ENCODE measurements around the gene ASB8.
A peak's percentile ranks its signal among the peaks of the same experiment; 100 is the strongest.

The ASB8 gene

DNA sequence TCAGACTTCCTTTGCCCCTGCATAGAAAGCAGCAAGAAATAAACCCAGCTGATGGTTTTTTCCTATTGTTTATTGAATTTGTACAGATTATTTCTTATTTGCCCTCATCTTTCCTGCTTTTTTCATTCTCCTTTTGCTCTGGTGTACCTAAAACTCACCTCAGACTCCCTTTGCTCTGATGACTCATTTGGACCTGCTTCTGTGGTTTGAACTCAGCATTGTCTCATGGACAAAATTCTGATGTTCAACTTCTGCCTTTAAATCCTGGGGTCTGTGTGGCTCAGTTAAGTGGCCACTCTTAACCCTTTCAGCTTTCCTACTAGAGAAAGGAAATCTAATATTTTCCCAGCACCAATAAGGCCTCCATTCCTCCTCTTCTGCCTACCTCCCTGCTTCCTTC, 47.9 kb downstream of the ASB8 start:
- H3K4me2 ChIP-seq (ENCODE audit: low read depth, low read length, poor library complexity, severe bottlenecking), result no peak overlapping the region
- peaks cover 12% of the 10 kb centered on the region; the same call in 1 of the 2 replicates for H3F3A ChIP-seq (ENCODE audit: insufficient read depth)
- TF ChIP-seq, protein P1, sequence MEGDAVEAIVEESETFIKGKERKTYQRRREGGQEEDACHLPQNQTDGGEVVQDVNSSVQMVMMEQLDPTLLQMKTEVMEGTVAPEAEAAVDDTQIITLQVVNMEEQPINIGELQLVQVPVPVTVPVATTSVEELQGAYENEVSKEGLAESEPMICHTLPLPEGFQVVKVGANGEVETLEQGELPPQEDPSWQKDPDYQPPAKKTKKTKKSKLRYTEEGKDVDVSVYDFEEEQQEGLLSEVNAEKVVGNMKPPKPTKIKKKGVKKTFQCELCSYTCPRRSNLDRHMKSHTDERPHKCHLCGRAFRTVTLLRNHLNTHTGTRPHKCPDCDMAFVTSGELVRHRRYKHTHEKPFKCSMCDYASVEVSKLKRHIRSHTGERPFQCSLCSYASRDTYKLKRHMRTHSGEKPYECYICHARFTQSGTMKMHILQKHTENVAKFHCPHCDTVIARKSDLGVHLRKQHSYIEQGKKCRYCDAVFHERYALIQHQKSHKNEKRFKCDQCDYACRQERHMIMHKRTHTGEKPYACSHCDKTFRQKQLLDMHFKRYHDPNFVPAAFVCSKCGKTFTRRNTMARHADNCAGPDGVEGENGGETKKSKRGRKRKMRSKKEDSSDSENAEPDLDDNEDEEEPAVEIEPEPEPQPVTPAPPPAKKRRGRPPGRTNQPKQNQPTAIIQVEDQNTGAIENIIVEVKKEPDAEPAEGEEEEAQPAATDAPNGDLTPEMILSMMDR (IDR thresholded peaks at IDR 0.05; ENCODE audit: insufficient read depth, low read length, poor library complexity, severe bottlenecking), result no peak
- no peak for TF ChIP-seq EZH2phosphoT487 (conservative IDR thresholded peaks at IDR 0.05; ENCODE audit: low read length)
- no peaks in the 10 kb centered on the region for H3K9me2 ChIP-seq (replicated peaks; ENCODE audit: insufficient read depth, low read length)
- H4K20me1 ChIP-seq (ENCODE audit: low read depth, low read length), result no peaks in the 10 kb centered on the region
- H3K79me2 ChIP-seq (ENCODE audit: insufficient read depth, low read length), result peaks cover 13% of the 10 kb centered on the region
- no peak overlapping the region for H3K27ac ChIP-seq (ENCODE audit: low read depth, low read length)
- H3K36me3 ChIP-seq (ENCODE audit: low read length), result no peaks in the 10 kb centered on the region
- H3K9me3 ChIP-seq (ENCODE audit: insufficient read depth, low read length), result no peaks in the 10 kb centered on the region
- no peak overlapping the region for H3K9ac ChIP-seq (ENCODE audit: low read length)
- H3K4me3 ChIP-seq (ENCODE audit: insufficient read depth, low read length, poor library complexity, severe bottlenecking), result no peak overlapping the region
- H2AFZ ChIP-seq (ENCODE audit: low read depth, low read length, severe bottlenecking), result no peak overlapping the region
- no peaks in the 10 kb centered on the region for H3K27me3 ChIP-seq (ENCODE audit: low read length)

GRCh38 chr12:48106681-48107613, 50.4 kb downstream of the ASB8 start:
- Histone ChIP-seq H3K36me3 (ENCODE audit: low read length) (no peaks in the 10 kb centered on the region), H3F3A (ENCODE audit: insufficient read depth) (peaks cover 12% of the 10 kb centered on the region; the same call in 1 of the 2 replicates), H3K9ac (ENCODE audit: low read length) (peak overlapping the region; percentile 94), H4K20me1 (ENCODE audit: low read depth, low read length) (no peaks in the 10 kb centered on the region), H3K9me3 (ENCODE audit: insufficient read depth, low read length) (no peaks in the 10 kb centered on the region), H3K4me3 (ENCODE audit: insufficient read depth, low read length, poor library complexity, severe bottlenecking) (peak overlapping the region; percentile 82), H3K4me2 (ENCODE audit: low read depth, low read length, poor library complexity, severe bottlenecking) (peak overlapping the region; percentile 86), H3K79me2 (ENCODE audit: insufficient read depth, low read length) (peaks cover 36% of the 10 kb centered on the region), H3K27ac (ENCODE audit: low read depth, low read length) (peak overlapping the region; percentile 92), H3K27me3 (ENCODE audit: low read length) (no peaks in the 10 kb centered on the region), H2AFZ (ENCODE audit: low read depth, low read length, severe bottlenecking) (peak overlapping the region; percentile 67), H3K9me2 (replicated peaks; ENCODE audit: insufficient read depth, low read length) (no peaks in the 10 kb centered on the region)
- TF ChIP-seq EZH2phosphoT487 (conservative IDR thresholded peaks at IDR 0.05; ENCODE audit: low read length), result no peak
- TF ChIP-seq, protein P1 (IDR thresholded peaks at IDR 0.05; ENCODE audit: insufficient read depth, low read length, poor library complexity, severe bottlenecking), result no peak

DNA sequence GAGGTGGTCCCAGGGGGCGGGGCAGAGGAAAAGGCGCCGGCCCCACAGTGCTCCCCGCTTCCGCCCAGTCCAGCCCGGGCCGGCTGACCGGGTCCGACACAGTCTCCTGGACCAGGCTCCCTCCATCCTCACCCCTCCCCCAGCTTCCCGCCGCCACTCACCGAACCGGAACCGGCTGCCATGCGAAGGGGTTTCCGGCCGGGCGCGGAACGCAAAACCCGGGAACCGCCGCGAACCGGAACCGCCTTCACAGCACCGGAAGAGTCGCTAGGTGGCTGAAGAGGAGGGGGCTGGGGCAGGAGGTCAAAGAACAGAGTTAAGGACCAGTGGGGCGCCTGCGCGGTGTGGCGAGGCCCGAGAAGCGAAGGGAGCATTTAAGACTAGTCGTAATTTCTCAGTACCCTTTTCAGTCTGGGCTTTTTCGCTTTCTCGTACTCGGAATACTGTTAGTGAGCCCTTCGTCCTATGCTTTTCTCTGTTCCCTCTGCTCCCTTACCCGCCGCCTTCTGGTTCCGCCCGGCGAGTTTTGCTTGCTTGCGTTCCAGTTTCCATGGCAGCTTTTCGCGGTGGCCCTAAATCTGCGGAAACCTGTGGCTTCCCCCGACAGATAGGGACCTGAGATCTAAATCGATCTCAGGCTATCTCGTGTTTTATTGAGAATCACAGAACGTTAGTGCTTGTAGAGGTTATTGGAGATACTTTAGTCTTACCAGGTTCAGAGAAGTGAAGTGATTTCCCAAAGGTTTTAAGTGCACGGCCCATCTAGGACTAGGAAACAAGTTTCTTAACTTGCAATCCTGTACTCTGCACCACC, 51.2 kb downstream of the ASB8 start, which contains the start of gene SENP1:
Gene SENP1 (minus strand): TSS at position 213 of the 814 bp plus-strand sequence. CDS start 4,607 bp downstream, outside the sequence.
- Histone ChIP-seq H3F3A (ENCODE audit: insufficient read depth) (peaks cover 16% of the 10 kb centered on the region), H3K4me2 (ENCODE audit: low read depth, low read length, poor library complexity, severe bottlenecking) (peak within 1 kb of the TSS; percentile 86), H4K20me1 (ENCODE audit: low read depth, low read length) (no peaks in the 10 kb centered on the region), H2AFZ (ENCODE audit: low read depth, low read length, severe bottlenecking) (peak within 1 kb of the TSS; percentile 67), H3K9me3 (ENCODE audit: insufficient read depth, low read length) (no peaks in the 10 kb centered on the region), H3K79me2 (ENCODE audit: insufficient read depth, low read length) (peaks cover 45% of the 10 kb centered on the region), H3K4me3 (ENCODE audit: insufficient read depth, low read length, poor library complexity, severe bottlenecking) (peak within 1 kb of the TSS; percentile 82), H3K27ac (ENCODE audit: low read depth, low read length) (peak within 1 kb of the TSS; percentile 92), H3K9me2 (replicated peaks; ENCODE audit: insufficient read depth, low read length) (no peaks in the 10 kb centered on the region), H3K36me3 (ENCODE audit: low read length) (no peaks in the 10 kb centered on the region), H3K27me3 (ENCODE audit: low read length) (no peaks in the 10 kb centered on the region), H3K9ac (ENCODE audit: low read length) (peak within 1 kb of the TSS; percentile 94)
- no peak for TF ChIP-seq EZH2phosphoT487 (conservative IDR thresholded peaks at IDR 0.05; ENCODE audit: low read length)
- TF ChIP-seq, protein P1 (IDR thresholded peaks at IDR 0.05; ENCODE audit: insufficient read depth, low read length, poor library complexity, severe bottlenecking), result no peak
